Smooth muscle cell (in vitro differentiated cells): ENCODE data around the gene PEX14. TPM values are rescaled to one million over a fixed set of nuclear protein-coding genes. Genes with fewer than 3 reads are reported as not detected.

Source experiments
- DNase-seq: peaks from one replicate; lab custom pipeline; 2025; ENCODE audit not compliant: unreplicated experiment; lab: John Stamatoyannopoulos, UW
- H2AFZ ChIP-seq: fragments of 200-600 bp; sonication (generic); 2 replicates; pipeline ENCODE4 v1.6.0; 2016; ENCODE audit warnings: antibody characterized with exemption, low read depth, mild to moderate bottlenecking
- H3F3A ChIP-seq: fragments of 200-600 bp; sonication (generic); 2 replicates; pipeline ENCODE4 v1.6.0; 2017; ENCODE audit warnings: antibody characterized with exemption, low read depth
- H3K27ac ChIP-seq: fragments of 200-600 bp; sonication (generic); 2 replicates; pipeline ENCODE4 v1.5.1; 2016; ENCODE audit warnings: low read depth, mild to moderate bottlenecking
- H3K27me3 ChIP-seq: fragments of 200-600 bp; sonication (generic); 2 replicates; pipeline ENCODE4 v1.6.1; 2016; ENCODE audit warnings: low read depth, mild to moderate bottlenecking
- H3K36me3 ChIP-seq: fragments of 200-600 bp; sonication (generic); 2 replicates; pipeline ENCODE4 v1.5.1; 2016; ENCODE audit warnings: low read depth
- H3K4me1 ChIP-seq: fragments of 200-600 bp; sonication (generic); 2 replicates; pipeline ENCODE4 v1.5.1; 2016; ENCODE audit warnings: low read depth
- H3K4me2 ChIP-seq: fragments of 200-600 bp; sonication (generic); 2 replicates; pipeline ENCODE4 v1.6.0; 2016; ENCODE audit warnings: mild to moderate bottlenecking
- H3K4me3 ChIP-seq: fragments of 200-600 bp; sonication (generic); 2 replicates; pipeline ENCODE4 v1.5.1; 2016; ENCODE audit warnings: mild to moderate bottlenecking
- H3K79me2 ChIP-seq: fragments of 200-600 bp; sonication (generic); 2 replicates; pipeline ENCODE4 v1.6.0; 2016; ENCODE audit warnings: low read depth, mild to moderate bottlenecking
- H3K9ac ChIP-seq: fragments of 200-600 bp; sonication (generic); 2 replicates; pipeline ENCODE4 v1.6.0; 2016; ENCODE audit warnings: low read depth
- H3K9me3 ChIP-seq: fragments of 200-600 bp; sonication (generic); replicated peaks from 2 replicates; pipeline ENCODE4 v1.5.1; 2016; ENCODE audit warnings: low read depth
- H4K20me1 ChIP-seq: fragments of 200-600 bp; sonication (generic); 2 replicates; pipeline ENCODE4 v1.6.0; 2016; ENCODE audit warnings: low read depth
- WGBS: methylation state at CpG from one replicate; pipeline ENCODE4 v1.1.7; 2016; ENCODE audit warnings: low lambda C conversion rate; 5-methylcytosine and 5-hydroxymethylcytosine counted together
- polyA plus RNA-seq: library from polyadenylated mRNA; unstranded; fragments of >200 nt; fragmentation: Nextera tagmentation; extraction: Ambion mirVana; gene quantifications from 2 replicates; pipeline ENCODE4 v1.2.1, GENCODE V29; 2016
- total RNA-seq: library from RNA; depleted of rRNA; stranded (reverse); fragments of >200 nt; gene quantifications from 2 replicates; pipeline ENCODE4 v1.2.3, GENCODE V29; 2014
- TF ChIP-seq, protein P1 (sequence below): fragments of 200-600 bp; sonication (generic); IDR thresholded peaks from 2 replicates; pipeline ENCODE4 v1.5.1; 2017; ENCODE audit warnings: borderline replicate concordance, mild to moderate bottlenecking, antibody characterized with exemption; ENCODE audit not compliant: insufficient read depth, poor library complexity, severe bottlenecking

The PEX14 gene
- total and polyA plus RNA-seq, 2 experiments from 2014 or later = 14.2 to 15.2 TPM

GRCh38 chr1:10495475-10495817, 20.7 kb downstream of the PEX14 start:
- H3K9me3 ChIP-seq = no peaks in the 10 kb centered on the region
- no peak overlapping the region for H2AFZ ChIP-seq
- H3K27me3 ChIP-seq = no peaks in the 10 kb centered on the region
- TF ChIP-seq, protein P1, sequence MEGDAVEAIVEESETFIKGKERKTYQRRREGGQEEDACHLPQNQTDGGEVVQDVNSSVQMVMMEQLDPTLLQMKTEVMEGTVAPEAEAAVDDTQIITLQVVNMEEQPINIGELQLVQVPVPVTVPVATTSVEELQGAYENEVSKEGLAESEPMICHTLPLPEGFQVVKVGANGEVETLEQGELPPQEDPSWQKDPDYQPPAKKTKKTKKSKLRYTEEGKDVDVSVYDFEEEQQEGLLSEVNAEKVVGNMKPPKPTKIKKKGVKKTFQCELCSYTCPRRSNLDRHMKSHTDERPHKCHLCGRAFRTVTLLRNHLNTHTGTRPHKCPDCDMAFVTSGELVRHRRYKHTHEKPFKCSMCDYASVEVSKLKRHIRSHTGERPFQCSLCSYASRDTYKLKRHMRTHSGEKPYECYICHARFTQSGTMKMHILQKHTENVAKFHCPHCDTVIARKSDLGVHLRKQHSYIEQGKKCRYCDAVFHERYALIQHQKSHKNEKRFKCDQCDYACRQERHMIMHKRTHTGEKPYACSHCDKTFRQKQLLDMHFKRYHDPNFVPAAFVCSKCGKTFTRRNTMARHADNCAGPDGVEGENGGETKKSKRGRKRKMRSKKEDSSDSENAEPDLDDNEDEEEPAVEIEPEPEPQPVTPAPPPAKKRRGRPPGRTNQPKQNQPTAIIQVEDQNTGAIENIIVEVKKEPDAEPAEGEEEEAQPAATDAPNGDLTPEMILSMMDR = no peak
- no peak overlapping the region for H3K4me3 ChIP-seq
- H3K4me1 ChIP-seq = peaks cover 3% of the 10 kb centered on the region
- H4K20me1 ChIP-seq = peaks cover 93% of the 10 kb centered on the region
- H3F3A ChIP-seq = no peaks in the 10 kb centered on the region
- no peaks in the 10 kb centered on the region for H3K36me3 ChIP-seq
- no peak for DNase-seq
- H3K79me2 ChIP-seq = peaks cover 29% of the 10 kb centered on the region
- peak overlapping the region; percentile 72 for H3K9ac ChIP-seq
- H3K27ac ChIP-seq = peak overlapping the region; percentile 89
- WGBS = 82% methylated on average over 10 of the region's 10 CpGs
- peak overlapping the region; percentile 79 for H3K4me2 ChIP-seq

DNA sequence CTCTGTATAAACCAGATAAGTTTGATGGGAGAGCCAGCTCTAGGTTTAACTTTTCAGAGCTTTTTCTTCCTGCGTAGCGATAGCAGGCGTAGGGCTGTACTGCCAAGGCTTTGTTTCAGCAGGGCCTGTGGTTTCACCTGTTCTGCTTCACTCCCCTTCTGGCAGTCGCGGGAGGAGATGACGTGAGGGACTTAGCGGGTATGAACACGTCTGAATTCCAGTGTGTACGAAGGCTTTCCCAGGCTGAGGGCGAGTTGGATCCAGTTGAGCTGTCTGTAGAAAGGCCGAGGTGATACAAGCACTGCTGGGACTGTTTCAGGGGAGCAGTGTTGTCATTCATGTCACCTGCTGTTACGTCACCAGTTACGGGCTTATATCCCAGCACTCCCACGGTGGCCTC, 21.2 kb downstream of the PEX14 start:
- WGBS = 77% methylated on average over 14 of the region's 14 CpGs
- DNase-seq = no peak
- Histone ChIP-seq H3K36me3 (no peaks in the 10 kb centered on the region), H2AFZ (no peak overlapping the region), H3K9ac (peak overlapping the region; percentile 72), H3K27me3 (no peaks in the 10 kb centered on the region), H3K4me1 (peaks cover 3% of the 10 kb centered on the region), H3K4me3 (no peak overlapping the region), H3K79me2 (peaks cover 32% of the 10 kb centered on the region), H4K20me1 (peaks cover 93% of the 10 kb centered on the region), H3K9me3 (no peaks in the 10 kb centered on the region), H3K4me2 (no peak overlapping the region), H3F3A (no peaks in the 10 kb centered on the region), H3K27ac (peak overlapping the region; percentile 89)
- TF ChIP-seq, protein P1 = no peak

GRCh38 chr1:10497109-10497508, 22.4 kb downstream of the PEX14 start:
- H4K20me1 ChIP-seq = peaks cover 93% of the 10 kb centered on the region
- TF ChIP-seq, protein P1 = no peak
- H3K4me3 ChIP-seq = no peak overlapping the region
- H3K36me3 ChIP-seq = no peaks in the 10 kb centered on the region
- H3K27ac ChIP-seq = peak overlapping the region; percentile 24
- no peak overlapping the region for H2AFZ ChIP-seq
- no peak overlapping the region for H3K4me2 ChIP-seq
- no peak overlapping the region for H3K9ac ChIP-seq
- DNase-seq = no peak
- H3F3A ChIP-seq = no peaks in the 10 kb centered on the region
- H3K9me3 ChIP-seq = no peaks in the 10 kb centered on the region
- H3K79me2 ChIP-seq = peaks cover 25% of the 10 kb centered on the region
- H3K4me1 ChIP-seq = peaks cover 3% of the 10 kb centered on the region
- H3K27me3 ChIP-seq = no peaks in the 10 kb centered on the region
- 98% methylated on average over 7 of the region's 7 CpGs for WGBS

DNA sequence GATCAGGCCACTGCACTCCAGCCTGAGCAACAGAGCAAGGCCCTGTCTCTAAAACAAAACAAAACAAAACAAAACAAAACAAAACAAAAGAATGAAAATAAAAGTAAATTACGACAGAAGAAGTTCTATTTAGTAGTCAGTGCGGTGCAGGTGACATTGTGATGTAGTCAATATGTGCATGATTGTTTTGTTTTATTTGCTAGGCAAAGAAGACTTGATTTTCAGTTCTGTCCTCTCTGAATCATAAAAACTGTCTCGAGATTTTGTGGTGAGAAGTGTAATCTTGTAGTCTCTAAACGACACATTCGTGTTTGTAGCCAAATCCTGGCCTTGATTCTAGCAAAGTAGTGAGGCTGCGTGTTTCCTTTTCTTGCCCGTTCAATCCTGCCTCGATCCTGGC, 23.5 kb downstream of the PEX14 start:
- no peaks in the 10 kb centered on the region for H3K27me3 ChIP-seq
- H3K4me1 ChIP-seq = peaks cover 3% of the 10 kb centered on the region
- no peak overlapping the region for H3K4me2 ChIP-seq
- 95% methylated on average over 8 of the region's 8 CpGs for WGBS
- H3F3A ChIP-seq = no peaks in the 10 kb centered on the region
- TF ChIP-seq, protein P1 = no peak
- H4K20me1 ChIP-seq = peaks cover 93% of the 10 kb centered on the region
- no peaks in the 10 kb centered on the region for H3K9me3 ChIP-seq
- no peak overlapping the region for H3K9ac ChIP-seq
- H3K4me3 ChIP-seq = no peak overlapping the region
- peaks cover 21% of the 10 kb centered on the region for H3K79me2 ChIP-seq
- no peak overlapping the region for H2AFZ ChIP-seq
- H3K27ac ChIP-seq = no peak overlapping the region
- H3K36me3 ChIP-seq = no peaks in the 10 kb centered on the region
- DNase-seq = no peak
